Uterus (tissue), 4 donors: ENCODE data around the gene SPEM3. TPM values are rescaled to one million over a fixed set of nuclear protein-coding genes. Genes with fewer than 3 reads are reported as not detected.

Source experiments
- DNase-seq, 2 donors: peaks; one replicate each; pipeline ENCODE4 v3.0.0-alpha.2; 2019 to 2020
- H3K27ac ChIP-seq, 2 donors: fragments of 200-600 bp; sonication (generic); 1 replicate in 1 of 2; 2 replicates in 1 of 2; pipeline ENCODE4 v1.5.1; 2016 to 2018
- H3K27me3 ChIP-seq, 2 donors: fragments of 200-600 bp; sonication (generic); one replicate each; pipeline ENCODE4 v1.5.1; 2018 to 2019; ENCODE audit warnings: control low read depth in 1 of 2
- H3K36me3 ChIP-seq, 2 donors: fragments of 200-600 bp; sonication (generic); one replicate each; pipeline ENCODE4 v1.5.1; 2019; ENCODE audit warnings: control low read depth in 1 of 2
- H3K4me1 ChIP-seq, 2 donors: fragments of 200-600 bp; sonication (generic); one replicate each; pipeline ENCODE4 v1.5.1; 2018 to 2019; ENCODE audit warnings: control low read depth in 1 of 2
- H3K4me3 ChIP-seq, 2 donors: fragments of 200-600 bp; sonication (generic); 1 replicate in 1 of 2; 2 replicates in 1 of 2; pipeline ENCODE4 v1.5.1; 2018 to 2019; ENCODE audit warnings: mild to moderate bottlenecking in 1 of 2
- H3K9me3 ChIP-seq, 2 donors: fragments of 200-600 bp; sonication (generic); one replicate each; pipeline ENCODE4 v1.5.1; 2019; ENCODE audit warnings: control low read depth in 1 of 2
- POLR2A ChIP-seq, 2 donors: fragments of 450-650 bp; IDR thresholded peaks; one replicate each; pipeline ENCODE4 v1.6.1; 2016; ENCODE audit warnings: antibody characterized with exemption in 2 of 2, mild to moderate bottlenecking in 1 of 2, moderate library complexity in 1 of 2
- intact Hi-C: fragments of 100-400 bp; cut with DNase I; formaldehyde crosslinking; loops from one replicate; pipeline ENCODE4 v1.15.1; 2023; ENCODE audit warnings: low total_unique reads
- total RNA-seq, 4 donors: library from RNA; depleted of rRNA in 3 of 4; stranded (reverse); fragments of >200 nt in 3 of 4; gene quantifications; one replicate each; pipeline versions ENCODE4 v1.1.0 to v1.2.4, GENCODE V29; 2014 to 2023
- TF ChIP-seq, protein P1 (sequence below), 4 experiments: fragments of 200-600 bp in 2 of 4; fragments of 450-650 bp in 2 of 4; sonication (generic) in 2 of 4; IDR thresholded peaks; one replicate each; pipeline ENCODE4 v1.5.1; 2016 to 2019; ENCODE audit warnings: antibody characterized with exemption in 4 of 4, mild to moderate bottlenecking in 2 of 4, moderate library complexity in 1 of 4
- donor health status: DM: yes; HTN: yes; CAD: no.

Gene SPEM3
- total RNA-seq, 4 donors from 2014 or later, result not detected

DNA sequence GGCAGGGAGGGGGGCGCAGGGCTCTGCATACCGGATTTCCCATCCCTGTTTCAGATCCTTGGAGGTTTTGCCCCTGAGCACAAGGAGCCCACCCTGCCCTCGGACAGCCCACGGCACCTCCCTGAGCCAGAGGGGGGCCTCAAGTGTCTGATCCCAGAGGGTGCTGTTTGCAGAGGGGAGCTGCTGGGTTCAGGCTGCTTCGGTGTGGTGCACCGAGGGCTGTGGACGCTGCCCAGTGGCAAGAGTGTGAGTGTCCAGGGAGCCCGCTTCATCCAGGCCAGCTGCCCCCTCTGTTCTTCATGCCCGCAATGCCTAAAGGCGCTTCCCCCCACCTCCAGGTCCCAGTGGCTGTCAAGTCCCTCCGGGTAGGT lies 45.3 kb upstream of the SPEM3 start:
- H3K9me3 ChIP-seq, result no peaks in the 10 kb centered on the region
- intact Hi-C loops, result no loop called here
- no peak overlapping the region for H3K27ac ChIP-seq
- peaks cover 0 to 11% of the 10 kb centered on the region in 2 donors for H3K4me1 ChIP-seq
- H3K36me3 ChIP-seq, result no peaks in the 10 kb centered on the region
- no peak for TF ChIP-seq POLR2A (IDR thresholded peaks at IDR 0.05)
- TF ChIP-seq, protein P1, sequence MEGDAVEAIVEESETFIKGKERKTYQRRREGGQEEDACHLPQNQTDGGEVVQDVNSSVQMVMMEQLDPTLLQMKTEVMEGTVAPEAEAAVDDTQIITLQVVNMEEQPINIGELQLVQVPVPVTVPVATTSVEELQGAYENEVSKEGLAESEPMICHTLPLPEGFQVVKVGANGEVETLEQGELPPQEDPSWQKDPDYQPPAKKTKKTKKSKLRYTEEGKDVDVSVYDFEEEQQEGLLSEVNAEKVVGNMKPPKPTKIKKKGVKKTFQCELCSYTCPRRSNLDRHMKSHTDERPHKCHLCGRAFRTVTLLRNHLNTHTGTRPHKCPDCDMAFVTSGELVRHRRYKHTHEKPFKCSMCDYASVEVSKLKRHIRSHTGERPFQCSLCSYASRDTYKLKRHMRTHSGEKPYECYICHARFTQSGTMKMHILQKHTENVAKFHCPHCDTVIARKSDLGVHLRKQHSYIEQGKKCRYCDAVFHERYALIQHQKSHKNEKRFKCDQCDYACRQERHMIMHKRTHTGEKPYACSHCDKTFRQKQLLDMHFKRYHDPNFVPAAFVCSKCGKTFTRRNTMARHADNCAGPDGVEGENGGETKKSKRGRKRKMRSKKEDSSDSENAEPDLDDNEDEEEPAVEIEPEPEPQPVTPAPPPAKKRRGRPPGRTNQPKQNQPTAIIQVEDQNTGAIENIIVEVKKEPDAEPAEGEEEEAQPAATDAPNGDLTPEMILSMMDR (IDR thresholded peaks at IDR 0.05), result no peak
- no peaks in the 10 kb centered on the region for H3K27me3 ChIP-seq
- peak overlapping the region in 1 of 2 donors; percentile 32 for H3K4me3 ChIP-seq
- DNase-seq, result no peak

DNA sequence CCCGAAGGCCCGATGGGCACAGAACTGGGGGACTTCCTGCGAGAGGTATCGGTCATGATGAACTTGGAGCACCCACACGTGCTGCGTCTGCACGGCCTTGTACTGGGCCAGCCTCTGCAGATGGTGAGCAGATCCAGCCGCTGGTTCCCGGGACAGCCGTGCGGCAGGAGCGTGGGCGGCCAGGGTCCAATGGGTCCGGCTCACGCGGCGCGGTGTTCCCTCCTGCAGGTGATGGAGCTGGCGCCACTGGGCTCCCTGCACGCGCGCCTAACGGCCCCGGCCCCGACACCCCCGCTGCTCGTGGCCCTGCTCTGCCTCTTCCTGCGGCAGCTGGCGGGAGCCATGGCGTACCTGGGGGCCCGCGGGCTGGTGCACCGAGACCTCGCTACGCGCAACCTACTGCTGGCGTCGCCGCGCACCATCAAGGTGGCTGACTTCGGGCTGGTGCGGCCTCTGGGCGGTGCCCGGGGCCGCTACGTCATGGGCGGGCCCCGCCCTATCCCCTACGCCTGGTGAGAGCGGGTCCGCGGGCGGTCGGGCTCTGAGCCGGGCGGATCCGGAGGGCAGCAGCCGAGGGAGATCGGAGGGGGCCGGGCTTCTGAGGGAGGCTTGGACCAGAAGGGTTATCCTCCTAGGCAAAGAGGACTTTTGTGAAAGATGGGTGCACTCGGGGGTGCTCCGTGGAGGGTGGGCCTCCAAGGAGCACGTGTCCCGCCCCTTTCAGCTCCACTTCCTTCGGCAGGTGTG lies 44.7 kb upstream of the SPEM3 start:
- H3K9me3 ChIP-seq, result no peaks in the 10 kb centered on the region
- no peak for TF ChIP-seq POLR2A (IDR thresholded peaks at IDR 0.05)
- TF ChIP-seq, protein P1 (IDR thresholded peaks at IDR 0.05), result peak in 1 of 4 experiments; percentile 4
- DNase-seq, result peak in 1 of 2 donors; percentile 46
- peak overlapping the region; percentile 17 to 32 for H3K4me3 ChIP-seq
- H3K27me3 ChIP-seq, result no peaks in the 10 kb centered on the region
- peak overlapping the region in 1 of 2 donors; percentile 49 for H3K27ac ChIP-seq
- no peaks in the 10 kb centered on the region for H3K36me3 ChIP-seq
- peaks cover 0 to 11% of the 10 kb centered on the region in 2 donors for H3K4me1 ChIP-seq
- intact Hi-C loops, result no loop called here

DNA sequence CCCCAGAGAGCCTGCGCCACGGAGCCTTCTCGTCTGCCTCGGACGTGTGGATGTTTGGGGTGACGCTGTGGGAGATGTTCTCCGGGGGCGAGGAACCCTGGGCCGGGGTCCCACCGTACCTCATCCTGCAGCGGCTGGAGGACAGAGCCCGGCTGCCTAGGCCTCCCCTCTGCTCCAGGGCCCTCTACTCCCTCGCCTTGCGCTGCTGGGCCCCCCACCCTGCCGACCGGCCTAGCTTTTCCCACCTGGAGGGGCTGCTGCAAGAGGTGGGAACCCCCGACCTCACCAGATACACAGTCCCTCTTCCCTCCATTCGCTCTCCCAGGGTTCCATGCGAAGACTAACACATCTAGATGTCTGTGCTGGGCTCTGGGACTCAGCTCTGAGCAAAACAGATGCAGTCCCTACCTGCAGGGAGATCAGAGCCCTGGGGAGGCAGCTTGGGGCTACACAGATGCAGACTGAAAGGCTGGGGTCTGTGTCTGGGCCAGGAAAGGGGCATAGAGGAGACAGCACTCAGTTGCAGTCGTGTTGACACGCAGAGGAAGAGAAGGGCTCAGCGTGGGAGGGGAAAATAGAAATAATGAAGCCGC lies 44.1 kb upstream of the SPEM3 start:
- DNase-seq, result no peak
- peaks cover 0 to 11% of the 10 kb centered on the region in 2 donors for H3K4me1 ChIP-seq
- intact Hi-C loops, result no loop called here
- TF ChIP-seq, protein P1 (IDR thresholded peaks at IDR 0.05), result no peak
- no peak for TF ChIP-seq POLR2A (IDR thresholded peaks at IDR 0.05)
- peak overlapping the region in 1 of 2 donors; percentile 49 for H3K27ac ChIP-seq
- no peaks in the 10 kb centered on the region for H3K27me3 ChIP-seq
- H3K9me3 ChIP-seq, result no peaks in the 10 kb centered on the region
- H3K4me3 ChIP-seq, result peak overlapping the region; percentile 17 to 32
- no peaks in the 10 kb centered on the region for H3K36me3 ChIP-seq

DNA sequence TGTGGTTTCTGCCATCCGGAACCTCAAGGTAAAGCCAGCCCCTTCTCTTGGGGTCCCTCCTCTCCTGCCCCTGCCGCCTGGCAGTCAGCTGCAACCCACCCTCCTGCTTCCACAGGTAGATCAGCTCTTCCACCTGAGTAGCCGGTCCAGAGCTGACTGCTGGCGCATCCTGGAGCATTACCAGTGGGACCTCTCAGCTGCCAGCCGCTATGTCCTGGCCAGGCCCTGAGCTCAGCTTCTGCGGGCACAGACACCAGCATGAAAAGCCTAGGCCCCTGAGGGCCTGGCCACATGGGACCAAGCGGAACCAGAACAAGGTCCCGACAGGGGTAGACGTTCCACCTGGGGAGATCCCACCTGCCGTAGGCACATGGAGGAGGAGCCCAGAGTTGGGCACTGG lies 39.8 kb upstream of the SPEM3 start:
- H3K27me3 ChIP-seq, result no peaks in the 10 kb centered on the region
- H3K4me1 ChIP-seq, result peaks cover 0 to 17% of the 10 kb centered on the region in 2 donors
- TF ChIP-seq, protein P1 (IDR thresholded peaks at IDR 0.05), result no peak
- no peak for TF ChIP-seq POLR2A (IDR thresholded peaks at IDR 0.05)
- H3K27ac ChIP-seq, result no peak overlapping the region
- no peak overlapping the region for H3K4me3 ChIP-seq
- H3K36me3 ChIP-seq, result no peaks in the 10 kb centered on the region
- intact Hi-C loops, result no loop called here
- DNase-seq, result no peak
- H3K9me3 ChIP-seq, result no peaks in the 10 kb centered on the region
